ENCODE results near the gene PPP1CA.

Gene PPP1CA

DNA sequence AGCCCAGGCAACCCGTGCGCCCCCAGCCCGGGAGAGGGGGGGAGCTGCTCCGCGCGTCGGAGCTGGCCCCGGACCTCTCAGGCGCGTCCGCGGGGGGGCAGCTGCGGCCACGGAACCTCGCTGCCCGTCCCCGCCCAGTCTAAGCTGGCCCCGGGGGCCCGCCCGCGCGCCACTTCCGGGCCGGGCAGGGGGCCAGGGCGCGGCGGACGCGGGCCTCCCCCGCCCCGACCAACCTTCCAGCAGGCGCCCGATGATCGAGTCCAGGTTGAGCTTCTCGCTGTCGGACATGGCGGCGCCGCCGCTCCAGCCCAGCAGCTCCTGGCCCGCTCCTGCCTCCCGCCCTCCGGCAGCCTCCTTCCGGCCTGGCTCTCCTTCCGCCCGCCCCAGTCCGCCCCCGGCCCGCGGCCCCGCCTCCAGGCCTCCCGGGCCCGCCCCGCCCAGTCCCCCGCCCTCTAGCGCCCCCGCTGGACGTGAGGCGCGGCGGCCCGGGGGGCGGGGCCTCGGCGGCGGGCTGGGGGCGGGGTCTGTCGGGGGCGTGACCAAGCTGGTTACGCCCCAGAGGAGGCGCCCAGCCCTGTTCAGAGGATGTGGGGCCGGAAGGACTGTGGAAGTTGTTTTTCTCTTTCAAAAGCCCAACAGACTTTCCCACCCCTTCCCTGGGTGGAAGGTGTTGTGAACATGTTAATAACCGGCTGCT is at the start of gene PPP1CA:
Gene PPP1CA, minus strand, starts transcription at position 364 of the 697 bp plus-strand sequence. Its CDS starts 76 bp downstream, at position 288.
- Mint-ChIP-seq H3K27ac (peak within 1 kb of the TSS; percentile 69), H3K9me3 (no peaks in the 10 kb centered on the region), H3K36me3 (peaks cover 21% of the 10 kb centered on the region), H3K4me3 (peak within 1 kb of the TSS; percentile 86), H3K4me1 (peaks cover 28% of the 10 kb centered on the region), H3K27me3 (no peaks in the 10 kb centered on the region)
- DNase-seq (ENCODE audit: low spot score in 2 of 2) (peak; percentile 93 to 96), ATAC-seq (ENCODE audit: low read depth) (peak; percentile 74)

DNA sequence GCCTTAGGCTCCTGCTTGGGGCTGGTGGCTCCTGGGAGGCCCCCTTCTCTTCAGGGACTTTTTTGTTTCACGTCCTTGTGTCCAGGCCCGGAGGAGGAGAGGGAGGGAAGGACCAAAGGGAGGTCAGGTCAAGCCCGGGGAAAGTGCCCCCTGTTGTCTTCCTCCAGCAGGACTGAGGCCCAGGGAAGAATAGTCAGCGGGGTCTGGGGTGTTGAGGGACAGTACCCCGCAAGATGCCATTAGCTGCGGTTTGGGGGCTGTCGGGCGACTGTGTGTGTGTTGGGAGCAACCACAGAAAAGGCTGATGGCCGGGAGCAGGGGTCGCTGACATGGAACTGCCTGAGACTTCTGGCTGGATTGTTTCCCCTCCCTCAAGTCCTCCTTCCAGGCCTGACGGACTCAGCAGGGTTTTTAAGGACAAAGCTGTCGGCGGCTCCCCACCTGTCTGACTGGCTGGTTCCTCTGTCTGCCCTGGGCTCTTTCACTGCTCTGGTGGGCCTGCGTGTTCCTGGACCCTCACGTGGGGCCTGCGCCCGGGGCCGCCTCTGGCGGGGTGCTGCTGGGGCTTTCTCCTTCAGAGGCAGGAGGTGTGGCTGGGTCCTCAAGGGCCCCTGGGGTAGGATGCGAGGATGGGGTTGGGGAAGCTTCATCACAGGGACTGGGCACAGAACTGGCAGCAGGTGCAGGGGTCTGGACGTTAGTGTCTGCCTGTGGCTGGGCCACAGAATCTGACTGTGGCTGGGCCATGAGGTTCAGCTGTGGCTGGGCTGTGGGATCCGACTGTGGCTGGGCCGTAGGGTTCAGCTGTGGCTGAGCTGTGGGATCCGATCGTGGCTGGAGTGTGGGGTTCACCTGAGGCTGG is 49.4 kb upstream of the PPP1CA start:
- Mint-ChIP-seq H3K27me3 (no peaks in the 10 kb centered on the region), H3K27ac (no peak overlapping the region), H3K36me3 (no peaks in the 10 kb centered on the region), H3K4me3 (no peak overlapping the region), H3K4me1 (peaks cover 29% of the 10 kb centered on the region), H3K9me3 (no peaks in the 10 kb centered on the region)
- ATAC-seq (ENCODE audit: low read depth) (no peak), DNase-seq (ENCODE audit: low spot score in 2 of 2) (no peak)

DNA sequence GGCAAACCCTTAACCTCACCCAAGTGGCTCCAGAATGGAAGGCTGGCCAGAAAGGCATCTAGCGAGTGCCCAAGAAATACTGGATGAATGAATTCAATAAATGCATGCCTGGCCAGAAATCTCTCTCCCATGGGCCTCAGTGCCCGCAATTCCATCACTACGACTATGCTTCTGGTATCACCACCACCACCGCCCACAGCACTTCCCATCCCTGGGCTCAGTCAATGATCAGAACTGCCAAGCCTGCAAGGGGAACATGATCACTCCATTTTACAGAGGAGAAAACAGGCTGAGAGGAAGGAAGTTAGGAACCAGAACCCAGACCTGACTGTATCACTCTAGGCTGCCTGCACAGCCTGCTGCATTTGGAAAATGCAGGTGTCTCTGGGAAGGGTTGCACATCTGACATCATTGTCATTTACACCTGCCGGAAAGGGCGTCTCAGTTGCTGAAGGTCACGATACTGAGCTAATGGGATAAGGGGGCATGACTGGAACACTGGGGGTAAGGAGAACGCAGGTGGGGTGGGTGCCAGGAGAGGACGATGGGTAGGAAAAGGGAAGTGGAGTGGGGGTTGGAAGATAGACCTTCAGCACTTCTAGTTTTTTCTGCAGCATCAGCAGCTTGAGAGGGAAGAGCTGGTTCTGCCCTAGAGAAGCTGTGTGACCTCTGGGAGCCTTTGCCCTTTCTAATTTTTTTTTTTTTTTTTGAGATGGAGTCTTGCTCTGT is 47.6 kb upstream of the PPP1CA start:
- H3K27me3 Mint-ChIP-seq: no peaks in the 10 kb centered on the region
- ATAC-seq (ENCODE audit: low read depth): no peak
- H3K36me3 Mint-ChIP-seq: no peaks in the 10 kb centered on the region
- peak overlapping the region; percentile 24 for H3K4me3 Mint-ChIP-seq
- H3K27ac Mint-ChIP-seq: peak overlapping the region; percentile 55
- H3K9me3 Mint-ChIP-seq: no peaks in the 10 kb centered on the region
- DNase-seq (ENCODE audit: low spot score in 2 of 2): no peak
- peaks cover 40% of the 10 kb centered on the region for H3K4me1 Mint-ChIP-seq

DNA sequence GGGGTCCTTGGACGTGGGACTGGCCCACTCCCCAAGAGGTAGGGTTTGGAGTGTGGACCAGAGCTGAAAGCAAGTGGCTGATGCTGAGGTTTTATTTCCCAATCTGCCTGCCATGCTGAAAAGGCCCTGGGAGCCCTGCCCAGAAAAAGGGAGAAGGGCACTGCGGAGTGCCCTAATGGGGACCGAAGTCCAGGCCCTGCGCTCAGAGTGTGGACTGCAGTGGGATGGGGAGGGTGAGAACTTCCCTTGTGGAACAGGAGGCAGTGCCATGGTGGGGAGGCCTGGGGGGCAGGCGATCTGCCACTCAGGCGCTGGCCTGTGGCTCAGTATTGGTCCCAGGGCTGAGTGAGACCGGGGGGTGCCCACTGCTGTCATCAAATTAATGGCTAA is 46.6 kb upstream of the PPP1CA start:
- peaks cover 41% of the 10 kb centered on the region for H3K4me1 Mint-ChIP-seq
- peak overlapping the region; percentile 33 for H3K4me3 Mint-ChIP-seq
- DNase-seq (ENCODE audit: low spot score in 2 of 2): no peak
- no peaks in the 10 kb centered on the region for H3K27me3 Mint-ChIP-seq
- peak overlapping the region; percentile 97 for H3K27ac Mint-ChIP-seq
- H3K36me3 Mint-ChIP-seq: no peaks in the 10 kb centered on the region
- H3K9me3 Mint-ChIP-seq: no peaks in the 10 kb centered on the region
- ATAC-seq (ENCODE audit: low read depth): no peak

DNA sequence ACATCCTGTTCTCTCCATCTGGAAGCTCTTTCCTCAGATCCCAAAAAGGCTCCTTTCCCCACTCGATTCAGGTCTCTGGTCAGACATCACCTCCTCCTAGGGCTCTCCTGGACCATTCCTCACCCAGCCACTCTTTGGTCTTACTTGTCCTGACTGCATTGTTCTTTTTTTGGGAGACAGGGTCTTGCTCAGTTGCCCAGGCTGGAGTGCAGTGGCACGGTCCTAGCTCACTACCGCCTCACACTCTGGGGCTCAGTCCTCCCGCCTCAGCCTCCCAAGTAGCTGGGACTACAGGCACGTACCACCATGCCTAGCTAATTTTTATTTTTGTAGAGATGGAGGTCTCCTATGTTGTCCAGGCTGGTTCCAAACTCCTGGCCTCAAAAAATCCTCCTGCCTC is 43.9 kb upstream of the PPP1CA start:
- Mint-ChIP-seq H3K36me3 (no peaks in the 10 kb centered on the region), H3K9me3 (no peaks in the 10 kb centered on the region), H3K27ac (peak overlapping the region; percentile 97), H3K4me3 (peak overlapping the region; percentile 82), H3K27me3 (no peaks in the 10 kb centered on the region), H3K4me1 (peaks cover 59% of the 10 kb centered on the region)
- no peak for DNase-seq (ENCODE audit: low spot score in 2 of 2)
- no peak for ATAC-seq (ENCODE audit: low read depth)

DNA sequence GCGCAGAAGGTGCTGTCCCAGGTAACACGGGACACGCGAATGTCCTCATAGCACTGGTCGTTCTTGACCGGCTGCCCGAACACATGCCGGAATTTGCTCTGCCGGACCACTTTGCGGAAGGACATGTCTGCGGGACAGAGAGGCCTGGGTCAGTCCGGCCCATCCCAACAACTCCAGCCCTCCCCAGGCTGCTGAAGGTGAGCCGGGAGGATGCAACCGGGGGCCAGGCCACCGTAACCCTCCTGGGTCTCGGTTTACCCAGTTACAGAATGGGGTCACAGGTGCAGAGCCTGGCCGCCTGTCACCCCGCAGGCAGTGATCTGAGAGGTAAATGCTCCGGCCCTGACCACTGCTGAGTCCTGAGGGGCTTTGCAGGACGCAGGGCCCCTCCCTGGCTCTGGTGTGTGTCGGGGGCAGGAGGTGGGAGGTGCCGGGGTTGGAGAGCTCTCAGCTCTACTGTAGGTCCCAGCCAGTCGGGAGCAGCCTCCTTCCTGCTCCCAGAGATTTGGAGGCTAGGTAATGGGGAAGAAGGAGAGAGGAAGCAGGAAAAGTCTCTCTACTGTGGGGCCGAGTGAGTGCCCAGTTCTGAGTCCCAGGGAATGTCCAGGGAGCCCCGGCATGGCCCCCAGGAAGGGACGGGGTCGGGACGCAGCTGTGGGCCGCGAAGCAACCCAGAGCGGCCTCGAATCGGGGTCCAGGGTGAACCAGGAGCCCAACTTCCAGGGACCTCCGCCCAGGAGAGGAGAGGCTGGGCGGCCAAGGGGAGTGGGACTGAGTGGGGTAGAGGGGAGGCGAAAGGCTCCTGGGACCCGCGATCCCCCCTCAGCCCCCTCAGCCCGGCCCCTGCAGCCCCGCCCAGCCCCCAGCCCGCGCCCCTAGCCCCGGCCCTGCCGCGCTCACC is 41.1 kb upstream of the PPP1CA start:
- peaks cover 4% of the 10 kb centered on the region for H3K36me3 Mint-ChIP-seq
- H3K27me3 Mint-ChIP-seq: no peaks in the 10 kb centered on the region
- peaks cover 60% of the 10 kb centered on the region for H3K4me1 Mint-ChIP-seq
- H3K27ac Mint-ChIP-seq: peak overlapping the region; percentile 92
- peak overlapping the region; percentile 78 for H3K4me3 Mint-ChIP-seq
- DNase-seq (ENCODE audit: low spot score in 2 of 2): peak in 1 of 2 donors; percentile 34
- H3K9me3 Mint-ChIP-seq: no peaks in the 10 kb centered on the region
- ATAC-seq (ENCODE audit: low read depth): no peak

DNA sequence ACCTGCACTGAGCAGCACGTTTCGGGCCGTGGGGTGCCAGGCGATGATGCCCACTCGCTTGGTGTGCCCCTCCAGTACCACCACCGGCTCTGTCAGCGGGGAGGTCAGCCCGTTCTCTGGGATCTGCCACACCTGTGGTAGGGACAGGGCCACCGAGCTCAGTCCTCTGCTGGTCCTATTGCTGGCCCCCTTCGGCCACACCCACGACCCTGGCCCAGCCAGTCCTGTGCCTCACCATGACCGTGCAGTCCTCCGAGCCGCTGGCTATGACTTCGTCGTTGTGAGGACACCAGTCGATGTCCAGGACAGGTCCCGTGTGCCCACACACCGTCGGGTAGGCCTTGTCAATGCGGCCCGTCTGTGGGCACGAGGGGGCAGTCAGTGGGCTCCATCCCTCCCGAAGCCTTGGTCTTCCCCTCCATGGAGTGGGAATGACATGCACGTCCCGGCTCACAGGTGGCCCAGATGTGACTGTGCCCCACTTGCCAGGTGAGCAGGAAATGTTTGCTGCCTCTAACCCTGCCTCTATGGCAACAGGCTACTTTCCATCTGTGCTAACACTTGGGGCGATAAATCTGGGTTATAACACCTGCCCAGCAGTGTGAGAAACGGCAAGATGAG is 40.2 kb upstream of the PPP1CA start:
- H3K27ac Mint-ChIP-seq: peak overlapping the region; percentile 92
- DNase-seq (ENCODE audit: low spot score in 2 of 2) (peak in 1 of 2 donors; percentile 39), ATAC-seq (ENCODE audit: low read depth) (peak; percentile 11)
- peaks cover 58% of the 10 kb centered on the region for H3K4me1 Mint-ChIP-seq
- no peaks in the 10 kb centered on the region for H3K9me3 Mint-ChIP-seq
- peak overlapping the region; percentile 49 for H3K4me3 Mint-ChIP-seq
- H3K27me3 Mint-ChIP-seq: no peaks in the 10 kb centered on the region
- peaks cover 4% of the 10 kb centered on the region for H3K36me3 Mint-ChIP-seq

DNA sequence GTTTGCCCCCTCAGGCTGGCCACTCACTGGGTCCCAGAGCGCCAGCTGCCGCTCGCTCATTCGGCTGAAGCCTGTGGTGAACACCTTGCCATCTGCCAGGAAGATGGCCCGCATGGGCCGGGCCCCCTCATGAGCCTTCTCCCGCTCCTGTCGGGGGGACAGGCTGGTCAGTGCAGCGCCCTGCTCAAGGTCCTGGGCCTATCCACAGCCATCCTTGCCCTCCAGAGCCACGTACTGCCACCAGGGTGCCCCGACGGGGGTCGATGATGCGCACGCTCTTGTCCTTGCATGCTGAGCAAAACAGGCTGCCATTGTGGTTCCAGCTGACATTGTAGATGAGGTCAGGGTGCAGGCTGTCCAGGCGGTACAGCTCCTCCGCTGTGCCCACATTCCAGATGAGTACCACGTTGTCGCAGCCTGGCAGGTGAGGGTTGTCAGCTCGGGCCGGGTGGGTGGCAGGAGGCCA is 39.5 kb upstream of the PPP1CA start:
- no peaks in the 10 kb centered on the region for H3K9me3 Mint-ChIP-seq
- H3K36me3 Mint-ChIP-seq: peaks cover 9% of the 10 kb centered on the region
- DNase-seq (ENCODE audit: low spot score in 2 of 2) (peak in 1 of 2 donors; percentile 35), ATAC-seq (ENCODE audit: low read depth) (no peak)
- peak overlapping the region; percentile 58 for H3K4me3 Mint-ChIP-seq
- peaks cover 59% of the 10 kb centered on the region for H3K4me1 Mint-ChIP-seq
- peak overlapping the region; percentile 92 for H3K27ac Mint-ChIP-seq
- H3K27me3 Mint-ChIP-seq: no peaks in the 10 kb centered on the region

DNA sequence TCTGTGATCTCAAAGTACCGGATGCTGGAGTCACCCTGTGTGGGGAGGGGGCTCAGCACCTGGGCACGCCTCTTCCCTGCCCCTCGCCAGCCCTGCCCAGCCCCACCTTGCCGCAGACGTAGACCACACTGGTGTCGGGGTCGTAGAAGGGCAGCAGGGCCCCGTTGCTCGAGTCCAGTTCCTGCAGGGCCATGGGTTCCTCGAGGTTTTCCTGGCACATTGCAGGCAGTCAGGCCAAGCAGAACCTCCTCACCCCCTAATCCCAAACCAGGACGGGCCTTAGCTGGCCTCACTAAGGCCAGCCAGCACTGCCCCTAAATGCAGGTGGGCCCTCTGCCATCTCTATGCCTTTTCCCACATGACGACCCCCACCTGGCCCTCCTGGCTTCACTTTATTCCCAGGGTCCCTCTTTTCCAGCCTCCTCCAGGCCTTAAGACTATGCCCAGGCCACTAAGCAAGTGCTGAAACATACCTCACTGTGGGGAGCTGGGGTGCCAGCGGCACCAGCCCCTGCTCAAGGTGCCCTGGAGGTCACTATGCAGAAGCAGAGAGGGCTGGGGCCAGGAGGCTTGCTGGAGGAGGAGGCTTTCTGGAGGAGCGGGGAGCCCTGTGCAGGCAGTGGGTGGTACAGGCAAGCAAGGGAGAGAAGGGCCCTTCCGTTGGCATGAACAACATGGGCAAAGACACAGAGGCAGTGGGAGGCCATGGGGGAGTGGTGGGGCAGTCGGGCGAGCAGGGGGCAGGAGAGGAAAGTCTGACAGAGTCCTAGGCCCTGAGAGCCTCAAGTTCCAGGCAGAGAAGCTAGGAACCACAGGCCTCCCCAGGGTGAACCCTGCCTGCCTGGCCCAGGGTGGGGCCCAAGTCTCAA is 38.8 kb upstream of the PPP1CA start:
- Mint-ChIP-seq H3K9me3 (no peaks in the 10 kb centered on the region), H3K36me3 (peaks cover 13% of the 10 kb centered on the region), H3K4me1 (peaks cover 57% of the 10 kb centered on the region), H3K27me3 (no peaks in the 10 kb centered on the region), H3K4me3 (peak overlapping the region; percentile 76), H3K27ac (peak overlapping the region; percentile 92)
- ATAC-seq (ENCODE audit: low read depth) (no peak), DNase-seq (ENCODE audit: low spot score in 2 of 2) (peak in 1 of 2 donors; percentile 45)

DNA sequence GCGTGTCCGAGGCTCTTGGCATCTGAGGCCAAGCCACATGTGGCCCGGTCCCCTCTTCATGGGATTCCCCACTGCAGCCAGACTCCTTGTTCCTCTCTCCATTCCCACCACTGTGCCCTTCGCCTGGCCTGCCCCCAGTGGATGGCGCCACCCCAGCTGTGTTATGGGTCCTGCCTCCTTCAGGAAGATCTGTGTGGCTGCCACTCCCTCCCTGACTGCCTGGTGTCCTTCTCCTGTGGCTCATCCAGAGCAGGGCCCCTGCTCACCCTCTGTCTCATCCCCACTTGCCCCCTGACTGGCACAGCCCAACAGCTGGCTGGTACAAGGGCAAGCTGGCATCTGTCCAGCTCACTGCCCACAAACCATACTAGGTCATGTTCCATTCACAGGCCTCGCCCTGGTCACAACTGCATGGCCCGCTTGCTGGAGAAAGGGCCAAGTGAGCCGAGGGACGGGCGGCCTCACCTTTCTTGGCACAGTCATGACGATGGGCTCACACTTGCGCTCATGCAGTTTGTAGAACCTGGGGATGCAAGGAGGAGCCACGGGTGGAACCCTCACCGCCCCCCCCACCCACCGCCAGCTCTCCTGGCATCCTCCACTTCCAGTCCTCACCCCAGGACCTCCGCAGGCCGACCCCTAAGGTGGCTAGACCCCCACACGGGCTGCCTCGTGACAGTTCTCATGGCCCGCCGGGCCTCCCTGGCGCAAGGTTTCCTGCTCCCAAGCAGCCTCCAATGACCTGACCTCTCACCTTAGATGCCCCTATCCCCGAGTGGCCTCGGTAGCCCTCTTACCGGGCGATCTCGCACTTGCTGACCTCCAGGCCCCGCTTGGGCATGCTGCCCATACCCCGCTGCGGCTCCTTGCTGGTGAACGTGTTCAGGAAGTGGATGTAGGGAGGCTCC is 37.9 kb upstream of the PPP1CA start:
- Mint-ChIP-seq H3K27me3 (no peaks in the 10 kb centered on the region), H3K27ac (peak overlapping the region; percentile 92), H3K4me3 (peak overlapping the region; percentile 93), H3K9me3 (no peaks in the 10 kb centered on the region), H3K36me3 (peaks cover 17% of the 10 kb centered on the region), H3K4me1 (peaks cover 52% of the 10 kb centered on the region)
- no peak for ATAC-seq (ENCODE audit: low read depth)
- DNase-seq (ENCODE audit: low spot score in 2 of 2): no peak

DNA sequence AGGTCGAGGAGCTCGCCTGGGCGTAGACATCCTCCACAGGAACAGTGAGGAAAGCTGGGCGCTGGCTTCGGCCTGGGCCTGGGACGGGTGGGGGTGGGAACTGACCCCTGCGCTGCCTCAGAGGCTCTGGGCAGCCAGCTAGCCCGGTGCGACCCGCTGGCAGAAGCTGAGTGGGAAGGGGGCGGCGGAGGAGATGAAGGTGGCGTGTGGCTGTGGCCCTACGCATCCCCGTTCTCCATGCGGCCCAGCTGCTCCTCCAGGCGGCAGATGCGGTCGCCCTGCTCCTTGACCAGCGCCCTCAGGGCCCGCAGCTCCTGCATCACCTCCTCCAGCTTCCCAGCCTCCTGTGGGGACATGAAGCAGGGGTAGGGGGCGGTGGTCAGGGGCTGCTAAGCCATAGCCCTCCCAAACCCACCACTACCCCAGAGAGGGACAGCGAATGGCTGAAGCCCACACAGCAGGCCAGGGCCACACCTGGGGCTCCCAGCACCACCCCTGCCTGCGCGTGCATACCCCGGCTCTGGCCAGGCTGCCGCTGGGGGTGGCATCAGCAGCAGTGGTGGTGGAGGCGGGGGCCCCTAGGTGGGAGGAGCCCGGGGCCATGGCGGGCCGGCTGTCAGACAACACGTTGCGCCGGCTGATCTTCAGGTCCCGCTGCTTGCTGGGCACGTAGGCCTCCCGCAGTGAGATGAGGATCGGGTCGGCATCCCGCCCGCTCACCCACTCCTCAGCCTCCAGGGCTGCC is 36.7 kb upstream of the PPP1CA start:
- peak overlapping the region; percentile 93 for H3K4me3 Mint-ChIP-seq
- H3K27me3 Mint-ChIP-seq: no peaks in the 10 kb centered on the region
- H3K9me3 Mint-ChIP-seq: no peaks in the 10 kb centered on the region
- peaks cover 57% of the 10 kb centered on the region for H3K4me1 Mint-ChIP-seq
- ATAC-seq (ENCODE audit: low read depth): peak; percentile 55
- peak overlapping the region; percentile 92 for H3K27ac Mint-ChIP-seq
- DNase-seq (ENCODE audit: low spot score in 2 of 2): peak; percentile 60 to 65
- peaks cover 17% of the 10 kb centered on the region for H3K36me3 Mint-ChIP-seq
